Measurements from ENCODE around the gene UBASH3B.

- TF ChIP-seq GATA3 (IDR thresholded peaks at IDR 0.05; ENCODE audit: low read depth, low read length) (no peak), GATA2 (IDR thresholded peaks at IDR 0.05; ENCODE audit: low read depth, low read length) (no peak)
These were observed 66.4 kb downstream of the UBASH3B start for GRCh38 chr11:122721964-122722266.
